ENCODE measurements around the gene NEU4. TPM values are rescaled to one million over a fixed set of nuclear protein-coding genes. Genes with fewer than 3 reads are reported as not detected.

Gene NEU4
- total RNA-seq, 1 experiment from 2014 or later: 10.0 TPM

DNA sequence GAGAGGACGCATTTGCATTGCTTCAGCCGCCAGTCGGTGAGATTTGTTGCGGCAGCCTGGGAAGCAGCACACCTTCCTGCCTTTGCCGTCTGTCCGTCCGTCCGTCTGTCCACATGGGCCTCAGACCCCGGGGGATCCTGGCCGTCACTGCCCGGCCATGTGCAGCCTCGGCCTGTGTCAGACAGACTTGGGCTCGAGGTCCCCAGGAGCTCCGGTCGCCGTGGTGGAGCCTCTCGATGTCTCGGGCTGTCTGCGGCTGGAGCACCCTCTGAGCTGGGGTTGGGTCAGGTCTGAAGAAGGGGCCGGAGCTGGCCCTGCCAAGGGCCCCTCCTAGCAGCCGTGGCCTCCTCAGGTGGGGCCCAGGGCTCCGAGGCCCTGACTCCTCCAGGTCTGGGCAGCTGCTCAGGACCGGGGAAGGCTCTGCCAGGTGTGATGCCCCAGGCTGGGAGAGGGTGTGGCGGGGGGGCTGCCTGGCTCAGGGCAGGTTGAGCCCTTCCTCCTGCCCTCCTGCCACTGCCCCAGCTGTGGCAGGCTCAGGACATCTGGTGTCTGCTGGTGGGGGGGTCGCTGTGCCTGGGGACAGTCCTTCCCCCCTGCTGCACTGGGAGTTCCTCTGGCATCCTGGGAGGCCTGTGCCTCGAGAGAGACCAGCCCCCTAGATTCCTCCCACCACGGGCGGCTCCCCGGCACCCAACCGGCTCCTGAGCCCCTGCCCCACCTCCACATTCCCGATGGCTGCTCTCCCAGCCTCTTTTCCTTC is 11.8 kb downstream of the NEU4 start:
- in situ Hi-C loops (cut with HindIII; ENCODE audit: low pct_unique_long_range_greater_than_20kb, low sequenced_read_pairs): no loop called here
- ATAC-seq (no peak), DNase-seq (ENCODE audit: low read depth, low spot score) (no peak)
- intact Hi-C loops (cut with micrococcal nuclease; ENCODE audit: unreplicated experiment): no loop called here
- no peak overlapping the region for H3K4me3 ChIP-seq (ENCODE audit: low read depth in 2 of 2, low read length in 2 of 2)
- H3K36me3 ChIP-seq (ENCODE audit: control insufficient read depth, insufficient read depth, low read length): no peaks in the 10 kb centered on the region
- no TSS peak for BruUV-seq (replicated peaks)
- no peak overlapping the region for H3K27ac ChIP-seq (ENCODE audit: low read length)
- no peaks in the 10 kb centered on the region for H3K27me3 ChIP-seq (ENCODE audit: control insufficient read depth, insufficient read depth, low read length)
- TF ChIP-seq, protein P1, sequence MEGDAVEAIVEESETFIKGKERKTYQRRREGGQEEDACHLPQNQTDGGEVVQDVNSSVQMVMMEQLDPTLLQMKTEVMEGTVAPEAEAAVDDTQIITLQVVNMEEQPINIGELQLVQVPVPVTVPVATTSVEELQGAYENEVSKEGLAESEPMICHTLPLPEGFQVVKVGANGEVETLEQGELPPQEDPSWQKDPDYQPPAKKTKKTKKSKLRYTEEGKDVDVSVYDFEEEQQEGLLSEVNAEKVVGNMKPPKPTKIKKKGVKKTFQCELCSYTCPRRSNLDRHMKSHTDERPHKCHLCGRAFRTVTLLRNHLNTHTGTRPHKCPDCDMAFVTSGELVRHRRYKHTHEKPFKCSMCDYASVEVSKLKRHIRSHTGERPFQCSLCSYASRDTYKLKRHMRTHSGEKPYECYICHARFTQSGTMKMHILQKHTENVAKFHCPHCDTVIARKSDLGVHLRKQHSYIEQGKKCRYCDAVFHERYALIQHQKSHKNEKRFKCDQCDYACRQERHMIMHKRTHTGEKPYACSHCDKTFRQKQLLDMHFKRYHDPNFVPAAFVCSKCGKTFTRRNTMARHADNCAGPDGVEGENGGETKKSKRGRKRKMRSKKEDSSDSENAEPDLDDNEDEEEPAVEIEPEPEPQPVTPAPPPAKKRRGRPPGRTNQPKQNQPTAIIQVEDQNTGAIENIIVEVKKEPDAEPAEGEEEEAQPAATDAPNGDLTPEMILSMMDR (IDR thresholded peaks at IDR 0.05): no peak
- TF ChIP-seq, protein P2, sequence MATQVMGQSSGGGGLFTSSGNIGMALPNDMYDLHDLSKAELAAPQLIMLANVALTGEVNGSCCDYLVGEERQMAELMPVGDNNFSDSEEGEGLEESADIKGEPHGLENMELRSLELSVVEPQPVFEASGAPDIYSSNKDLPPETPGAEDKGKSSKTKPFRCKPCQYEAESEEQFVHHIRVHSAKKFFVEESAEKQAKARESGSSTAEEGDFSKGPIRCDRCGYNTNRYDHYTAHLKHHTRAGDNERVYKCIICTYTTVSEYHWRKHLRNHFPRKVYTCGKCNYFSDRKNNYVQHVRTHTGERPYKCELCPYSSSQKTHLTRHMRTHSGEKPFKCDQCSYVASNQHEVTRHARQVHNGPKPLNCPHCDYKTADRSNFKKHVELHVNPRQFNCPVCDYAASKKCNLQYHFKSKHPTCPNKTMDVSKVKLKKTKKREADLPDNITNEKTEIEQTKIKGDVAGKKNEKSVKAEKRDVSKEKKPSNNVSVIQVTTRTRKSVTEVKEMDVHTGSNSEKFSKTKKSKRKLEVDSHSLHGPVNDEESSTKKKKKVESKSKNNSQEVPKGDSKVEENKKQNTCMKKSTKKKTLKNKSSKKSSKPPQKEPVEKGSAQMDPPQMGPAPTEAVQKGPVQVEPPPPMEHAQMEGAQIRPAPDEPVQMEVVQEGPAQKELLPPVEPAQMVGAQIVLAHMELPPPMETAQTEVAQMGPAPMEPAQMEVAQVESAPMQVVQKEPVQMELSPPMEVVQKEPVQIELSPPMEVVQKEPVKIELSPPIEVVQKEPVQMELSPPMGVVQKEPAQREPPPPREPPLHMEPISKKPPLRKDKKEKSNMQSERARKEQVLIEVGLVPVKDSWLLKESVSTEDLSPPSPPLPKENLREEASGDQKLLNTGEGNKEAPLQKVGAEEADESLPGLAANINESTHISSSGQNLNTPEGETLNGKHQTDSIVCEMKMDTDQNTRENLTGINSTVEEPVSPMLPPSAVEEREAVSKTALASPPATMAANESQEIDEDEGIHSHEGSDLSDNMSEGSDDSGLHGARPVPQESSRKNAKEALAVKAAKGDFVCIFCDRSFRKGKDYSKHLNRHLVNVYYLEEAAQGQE (IDR thresholded peaks at IDR 0.05; ENCODE audit: insufficient read depth in 1 of 2, low read depth in 2 of 2, low read length in 1 of 2): no peak
- TF ChIP-seq POLR2AphosphoS5 (IDR thresholded peaks at IDR 0.05; ENCODE audit: low read depth, low read length): no peak
- H3K4me1 ChIP-seq (ENCODE audit: control insufficient read depth, insufficient read depth, low read length): 0 out of 2 replicates have a peak, but pooled peaks cover 3% of the 10 kb centered on the region
- POLR2A ChIA-PET: no interaction called here
- no peaks in the 10 kb centered on the region for H3K9me3 ChIP-seq (ENCODE audit: control insufficient read depth, insufficient read depth, low read depth, low read length)
- CTCF ChIA-PET: no interaction called here

DNA sequence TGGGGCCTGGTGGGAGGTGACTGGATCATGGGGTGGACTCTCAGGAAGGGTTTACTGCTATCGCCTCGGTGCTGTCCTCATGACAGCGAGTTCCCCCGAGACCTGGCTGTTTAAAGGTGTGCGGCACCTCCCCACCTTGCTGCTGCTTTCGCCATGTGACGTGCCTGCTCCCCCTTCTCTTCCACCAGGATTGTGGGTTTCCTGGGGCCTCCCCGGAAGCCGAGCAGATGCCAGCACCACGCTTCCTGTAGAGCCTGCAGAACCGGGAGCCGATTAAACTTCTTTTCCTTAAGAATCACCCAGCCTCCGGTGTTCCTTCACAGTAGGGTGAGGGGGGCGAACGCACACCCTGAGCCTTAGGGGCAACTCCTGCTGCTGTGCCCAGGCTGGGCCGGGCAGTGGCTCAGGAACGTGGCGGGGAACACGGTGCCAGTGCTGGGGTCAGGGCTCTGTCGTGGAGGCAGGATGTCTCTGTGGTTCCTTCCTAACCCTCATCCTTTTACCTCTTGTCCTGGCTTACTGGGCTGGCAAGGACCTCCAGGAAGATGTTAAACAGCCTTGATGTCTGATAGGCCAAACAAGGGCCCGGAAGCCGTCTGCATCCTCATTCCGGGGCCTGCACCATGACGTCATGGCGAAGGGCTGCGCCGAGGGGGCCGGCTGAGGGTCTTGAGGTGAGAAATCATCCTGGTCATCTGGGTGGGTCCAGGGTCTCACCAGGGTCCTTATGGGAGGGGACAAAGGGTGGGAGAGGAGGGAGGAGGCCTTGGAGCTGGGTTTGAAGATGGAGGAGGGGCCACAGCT is 12.7 kb downstream of the NEU4 start:
- ChIA-PET CTCF (no interaction called here), POLR2A (no interaction called here)
- H3K27me3 ChIP-seq (ENCODE audit: control insufficient read depth, insufficient read depth, low read length): no peaks in the 10 kb centered on the region
- TF ChIP-seq TCF7L2 (IDR thresholded peaks at IDR 0.05; ENCODE audit: low read depth, low read length) (no peak), SIN3A (IDR thresholded peaks at IDR 0.05; ENCODE audit: borderline replicate concordance, insufficient read depth, low read depth, low read length) (no peak), POLR2AphosphoS5 (IDR thresholded peaks at IDR 0.05; ENCODE audit: low read depth, low read length) (no peak)
- TF ChIP-seq, protein P1 (IDR thresholded peaks at IDR 0.05): no peak
- ATAC-seq: no peak
- H3K27ac ChIP-seq (ENCODE audit: low read length): no peak overlapping the region
- in situ Hi-C loops (cut with HindIII; ENCODE audit: low pct_unique_long_range_greater_than_20kb, low sequenced_read_pairs) (no loop called here), intact Hi-C loops (cut with micrococcal nuclease; ENCODE audit: unreplicated experiment) (no loop called here)
- H3K4me3 ChIP-seq (ENCODE audit: low read depth in 2 of 2, low read length in 2 of 2): no peak overlapping the region
- H3K9me3 ChIP-seq (ENCODE audit: control insufficient read depth, insufficient read depth, low read depth, low read length): no peaks in the 10 kb centered on the region
- 0 out of 2 replicates have a peak, but pooled peaks cover 3% of the 10 kb centered on the region for H3K4me1 ChIP-seq (ENCODE audit: control insufficient read depth, insufficient read depth, low read length)
- no peaks in the 10 kb centered on the region for H3K36me3 ChIP-seq (ENCODE audit: control insufficient read depth, insufficient read depth, low read length)
- no TSS peak for BruUV-seq (replicated peaks)
- no peak for DNase-seq (ENCODE audit: low read depth, low spot score)

Measured in Panc1 (cell line).